Esophagus muscularis mucosa (tissue), 4 donors: ENCODE measurements around the gene TNS1.

ENCODE experiments used
- CTCF ChIP-seq, 3 experiments: fragments of 200-600 bp in 2 of 3; fragments of 450-650 bp in 1 of 3; sonication (generic) in 2 of 3; IDR thresholded peaks; one replicate each; pipeline ENCODE4 v1.5.1; 2017 to 2019; ENCODE audit warnings: antibody characterized with exemption in 3 of 3, mild to moderate bottlenecking in 2 of 3, moderate library complexity in 1 of 3
- EP300 ChIP-seq: sonication (generic); formaldehyde crosslinking; IDR thresholded peaks from one replicate; pipeline ENCODE4 v1.6.1; 2017; ENCODE audit warnings: antibody characterized with exemption
- POLR2A ChIP-seq: fragments of 450-650 bp; IDR thresholded peaks from one replicate; pipeline ENCODE4 v1.6.1; 2017; ENCODE audit warnings: antibody characterized with exemption, moderate library complexity, mild to moderate bottlenecking, low read depth
- POLR2AphosphoS5 ChIP-seq, 2 donors: sonication (generic); formaldehyde crosslinking; IDR thresholded peaks; one replicate each; pipeline ENCODE4 v1.6.1; 2017; ENCODE audit warnings: antibody characterized with exemption in 2 of 2

DNA sequence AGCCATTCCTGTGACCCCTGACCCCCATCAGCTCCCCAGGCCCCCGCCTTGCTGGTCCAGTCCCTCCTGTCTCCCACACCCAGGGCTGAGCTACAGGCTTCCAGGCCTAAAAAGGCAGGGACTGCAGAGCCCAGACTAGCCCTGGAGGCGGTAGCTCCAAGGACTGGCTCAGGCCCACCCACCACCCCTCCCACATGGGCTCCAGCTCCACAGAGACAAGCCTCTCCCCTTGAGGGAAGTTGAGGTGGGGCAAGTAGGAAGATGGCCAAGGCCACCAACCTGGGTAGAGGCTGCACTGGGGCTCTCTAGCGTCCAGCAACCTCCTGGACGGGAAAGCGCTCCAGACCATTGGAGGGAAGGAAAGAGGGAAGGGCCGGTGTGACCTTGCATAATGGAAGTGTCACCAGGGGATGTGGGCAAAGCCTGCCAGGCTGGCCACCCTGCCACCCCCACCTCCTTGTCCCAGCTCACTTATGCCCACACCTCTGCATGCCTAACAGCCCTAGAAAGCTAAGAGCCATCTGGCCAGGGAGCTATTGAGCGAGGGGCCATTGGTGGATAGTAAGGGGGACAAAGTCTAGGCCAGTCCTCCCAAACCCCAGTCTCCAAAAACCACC, 63.1 kb downstream of the TNS1 start:
- TF ChIP-seq CTCF (IDR thresholded peaks at IDR 0.05) (no peak), POLR2A (no peak), EP300 (no peak), POLR2AphosphoS5 (IDR thresholded peaks at IDR 0.05) (peak in 1 of 2 donors; percentile 83)
